Osteocyte (in vitro differentiated cells): ENCODE data around the gene SPTBN1. TPM values are rescaled to one million over a fixed set of nuclear protein-coding genes. Genes with fewer than 3 reads are reported as not detected.
A peak's percentile ranks its signal among the peaks of the same experiment; 100 is the strongest.

Source experiments
- DNase-seq: peaks from one replicate; pipeline ENCODE4 v3.0.0; 2021; ENCODE audit warnings: mixed read lengths; ENCODE audit not compliant: unreplicated experiment; ENCODE audit errors: extremely low spot score
- H3K27ac Mint-ChIP-seq: one replicate; pipeline ENCODE4 v1.8.0; 2021; ENCODE audit warnings: mild to moderate bottlenecking, mixed read lengths; ENCODE audit not compliant: unreplicated experiment
- H3K27me3 Mint-ChIP-seq: one replicate; pipeline ENCODE4 v1.8.0; 2021; ENCODE audit warnings: mixed read lengths; ENCODE audit not compliant: unreplicated experiment
- H3K36me3 Mint-ChIP-seq: one replicate; pipeline ENCODE4 v1.8.0; 2021; ENCODE audit warnings: mixed read lengths; ENCODE audit not compliant: unreplicated experiment
- H3K4me1 Mint-ChIP-seq: one replicate; pipeline ENCODE4 v1.8.0; 2021; ENCODE audit warnings: mixed read lengths; ENCODE audit not compliant: unreplicated experiment
- H3K4me3 Mint-ChIP-seq: one replicate; pipeline ENCODE4 v1.8.0; 2021; ENCODE audit warnings: mild to moderate bottlenecking, moderate library complexity, mixed read lengths; ENCODE audit not compliant: unreplicated experiment
- H3K9me3 Mint-ChIP-seq: one replicate; pipeline ENCODE4 v1.8.0; 2021; ENCODE audit warnings: mixed read lengths; ENCODE audit not compliant: unreplicated experiment
- total RNA-seq: library from RNA; stranded (reverse); gene quantifications from 2 replicates; pipeline ENCODE4 v1.2.1, GENCODE V29; 2021
- TF ChIP-seq, protein P1 (sequence below): fragments of 200-600 bp; sonication (generic); IDR thresholded peaks from 2 replicates; pipeline ENCODE4 v1.5.0; 2021; ENCODE audit warnings: antibody characterized with exemption, mild to moderate bottlenecking, moderate library complexity

Gene SPTBN1
- total RNA-seq, 1 donor from 2014 or later: 248 TPM

DNA sequence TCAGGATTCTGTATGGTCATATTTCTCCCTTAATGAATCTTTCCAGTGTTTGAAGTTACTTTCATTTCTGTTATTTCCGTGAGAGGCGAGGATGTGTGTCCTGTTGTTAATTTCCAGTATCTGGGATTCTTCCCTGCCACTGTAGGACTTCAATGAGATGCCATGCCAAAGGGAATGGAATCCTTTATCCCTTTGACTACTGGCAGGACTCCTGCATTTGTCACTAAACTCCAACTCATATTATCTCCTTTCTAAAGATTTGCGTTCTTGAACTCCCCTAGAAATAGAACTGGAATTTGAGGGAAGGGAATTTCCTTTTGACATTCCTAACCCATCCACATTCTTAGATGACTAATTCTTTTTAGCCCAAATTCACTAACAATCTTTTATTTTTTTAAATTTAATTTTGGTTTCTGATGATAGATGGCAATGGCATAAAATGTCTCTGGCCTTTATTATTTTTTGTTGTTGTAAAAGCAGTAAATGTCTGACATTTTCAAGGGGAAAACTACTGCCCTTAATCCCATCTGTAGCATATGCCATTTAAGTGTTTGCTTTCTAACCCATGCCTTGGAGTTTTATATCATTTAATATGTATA lies 179.5 kb downstream of the SPTBN1 start:
- H3K9me3 Mint-ChIP-seq: no peaks in the 10 kb centered on the region
- H3K4me1 Mint-ChIP-seq: peaks cover 57% of the 10 kb centered on the region
- H3K27ac Mint-ChIP-seq: peak overlapping the region; percentile 95
- no peaks in the 10 kb centered on the region for H3K27me3 Mint-ChIP-seq
- peaks cover 53% of the 10 kb centered on the region for H3K36me3 Mint-ChIP-seq
- H3K4me3 Mint-ChIP-seq: peak overlapping the region; percentile 64
- TF ChIP-seq, protein P1, sequence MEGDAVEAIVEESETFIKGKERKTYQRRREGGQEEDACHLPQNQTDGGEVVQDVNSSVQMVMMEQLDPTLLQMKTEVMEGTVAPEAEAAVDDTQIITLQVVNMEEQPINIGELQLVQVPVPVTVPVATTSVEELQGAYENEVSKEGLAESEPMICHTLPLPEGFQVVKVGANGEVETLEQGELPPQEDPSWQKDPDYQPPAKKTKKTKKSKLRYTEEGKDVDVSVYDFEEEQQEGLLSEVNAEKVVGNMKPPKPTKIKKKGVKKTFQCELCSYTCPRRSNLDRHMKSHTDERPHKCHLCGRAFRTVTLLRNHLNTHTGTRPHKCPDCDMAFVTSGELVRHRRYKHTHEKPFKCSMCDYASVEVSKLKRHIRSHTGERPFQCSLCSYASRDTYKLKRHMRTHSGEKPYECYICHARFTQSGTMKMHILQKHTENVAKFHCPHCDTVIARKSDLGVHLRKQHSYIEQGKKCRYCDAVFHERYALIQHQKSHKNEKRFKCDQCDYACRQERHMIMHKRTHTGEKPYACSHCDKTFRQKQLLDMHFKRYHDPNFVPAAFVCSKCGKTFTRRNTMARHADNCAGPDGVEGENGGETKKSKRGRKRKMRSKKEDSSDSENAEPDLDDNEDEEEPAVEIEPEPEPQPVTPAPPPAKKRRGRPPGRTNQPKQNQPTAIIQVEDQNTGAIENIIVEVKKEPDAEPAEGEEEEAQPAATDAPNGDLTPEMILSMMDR: no peak
- DNase-seq: peak; percentile 36

DNA sequence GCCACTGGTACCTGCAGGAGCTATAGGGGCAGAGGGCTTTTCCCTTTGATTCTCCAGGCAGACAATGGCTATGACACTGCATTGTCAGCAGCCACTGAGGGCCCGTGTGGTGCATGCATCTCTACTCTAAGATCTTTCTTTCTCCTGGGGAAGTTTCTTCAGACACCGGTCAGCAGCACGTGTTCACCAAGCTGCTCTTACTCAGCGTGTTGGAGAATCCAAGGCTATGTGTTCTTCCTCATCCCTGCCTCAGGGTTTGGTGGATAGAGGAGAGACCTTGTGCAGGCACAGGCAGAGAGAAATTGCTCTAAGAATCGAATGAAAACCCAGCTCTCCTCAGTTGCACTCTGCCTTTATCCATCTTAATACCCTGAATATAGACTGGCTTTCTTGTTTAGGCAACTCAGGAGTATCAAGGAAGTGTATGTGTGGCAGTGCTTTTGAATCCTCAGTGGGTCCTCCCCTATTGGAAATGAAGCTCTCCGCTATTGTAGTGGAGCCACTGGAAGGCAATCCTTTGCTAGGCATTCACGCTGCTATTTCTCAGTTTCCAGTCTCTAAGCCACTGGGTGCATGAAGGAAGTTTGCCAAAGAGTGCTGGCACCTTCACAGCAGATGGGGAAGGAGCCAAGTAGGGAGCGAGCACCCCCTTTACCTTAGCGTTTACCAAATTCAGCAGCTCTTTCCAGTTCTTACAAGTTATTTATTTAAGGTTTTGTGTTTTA lies 180.4 kb downstream of the SPTBN1 start:
- peak; percentile 7 for DNase-seq
- Mint-ChIP-seq H3K27ac (peak overlapping the region; percentile 15), H3K4me3 (no peak overlapping the region), H3K36me3 (peaks cover 48% of the 10 kb centered on the region), H3K4me1 (peaks cover 57% of the 10 kb centered on the region), H3K27me3 (no peaks in the 10 kb centered on the region), H3K9me3 (no peaks in the 10 kb centered on the region)
- TF ChIP-seq, protein P1: no peak

DNA sequence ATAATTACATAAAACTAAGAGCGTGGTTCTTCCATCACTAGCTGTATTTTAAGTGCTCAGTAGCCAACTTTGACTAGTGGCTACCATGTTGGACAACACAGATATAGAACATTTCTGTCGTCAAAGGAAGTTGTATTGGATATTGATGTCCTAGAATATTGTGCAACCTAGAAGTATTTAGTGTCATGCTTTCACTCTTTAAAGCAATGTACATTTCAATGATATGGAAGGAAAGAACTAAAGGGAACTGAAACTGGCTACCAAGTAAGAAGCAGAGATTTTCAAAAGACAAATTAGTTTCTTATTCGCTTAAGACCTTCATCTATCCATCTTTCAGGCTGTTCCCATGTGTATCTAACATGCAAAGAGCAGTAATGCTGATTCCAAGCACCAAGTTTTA lies 182.0 kb downstream of the SPTBN1 start:
- no peaks in the 10 kb centered on the region for H3K9me3 Mint-ChIP-seq
- TF ChIP-seq, protein P1: no peak
- peaks cover 49% of the 10 kb centered on the region for H3K4me1 Mint-ChIP-seq
- no peak for DNase-seq
- no peaks in the 10 kb centered on the region for H3K27me3 Mint-ChIP-seq
- H3K27ac Mint-ChIP-seq: no peak overlapping the region
- H3K4me3 Mint-ChIP-seq: no peak overlapping the region
- peaks cover 44% of the 10 kb centered on the region for H3K36me3 Mint-ChIP-seq

DNA sequence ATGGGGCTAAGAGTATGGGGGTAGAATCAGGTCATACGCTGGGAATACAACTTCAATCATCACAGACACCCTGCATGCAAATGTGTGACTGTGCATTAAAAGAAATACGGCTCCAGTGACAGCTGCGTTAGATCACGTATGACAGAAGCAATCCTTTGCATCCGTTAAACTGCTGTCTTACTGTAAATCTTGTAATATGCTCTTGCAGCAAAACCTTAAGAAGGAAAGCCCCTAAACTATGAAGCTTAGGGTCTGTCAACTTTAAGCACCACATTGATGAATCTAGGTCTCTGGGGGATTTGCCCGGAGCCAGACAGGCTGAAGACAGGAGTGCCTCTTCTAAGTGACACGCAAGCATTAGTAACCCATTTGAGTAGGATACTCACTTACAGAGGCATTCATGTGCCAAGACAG lies 182.7 kb downstream of the SPTBN1 start:
- Mint-ChIP-seq H3K27me3 (no peaks in the 10 kb centered on the region), H3K9me3 (no peaks in the 10 kb centered on the region), H3K4me3 (no peak overlapping the region), H3K27ac (peak overlapping the region; percentile 35), H3K36me3 (peaks cover 45% of the 10 kb centered on the region), H3K4me1 (peaks cover 42% of the 10 kb centered on the region)
- TF ChIP-seq, protein P1: no peak
- peak; percentile 13 for DNase-seq

DNA sequence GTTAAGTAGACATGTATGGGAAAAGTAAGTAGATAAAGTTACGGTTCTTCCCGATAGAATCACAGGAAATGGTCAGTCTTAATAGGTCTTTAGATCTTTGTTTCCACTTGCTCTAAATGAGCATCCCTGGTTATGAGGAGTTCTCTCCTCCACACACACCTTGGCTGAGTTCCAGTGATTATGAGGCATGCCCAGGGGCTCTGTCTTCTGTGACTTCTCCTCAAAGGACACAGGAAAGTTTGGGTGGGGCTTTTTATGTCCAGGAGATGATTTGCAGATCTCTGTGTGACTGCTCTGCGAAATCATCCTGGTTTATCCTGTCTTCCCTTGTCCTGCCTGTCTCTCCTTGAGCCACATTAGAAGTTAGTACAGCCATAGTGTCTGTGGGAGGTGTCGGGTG lies 183.5 kb downstream of the SPTBN1 start:
- peaks cover 52% of the 10 kb centered on the region for H3K36me3 Mint-ChIP-seq
- H3K27ac Mint-ChIP-seq: peak overlapping the region; percentile 36
- no peaks in the 10 kb centered on the region for H3K9me3 Mint-ChIP-seq
- peaks cover 34% of the 10 kb centered on the region for H3K4me1 Mint-ChIP-seq
- no peak overlapping the region for H3K4me3 Mint-ChIP-seq
- peak; percentile 13 for DNase-seq
- H3K27me3 Mint-ChIP-seq: no peaks in the 10 kb centered on the region
- TF ChIP-seq, protein P1: no peak
